ENCODE measurements around the gene TBX6.

DNA sequence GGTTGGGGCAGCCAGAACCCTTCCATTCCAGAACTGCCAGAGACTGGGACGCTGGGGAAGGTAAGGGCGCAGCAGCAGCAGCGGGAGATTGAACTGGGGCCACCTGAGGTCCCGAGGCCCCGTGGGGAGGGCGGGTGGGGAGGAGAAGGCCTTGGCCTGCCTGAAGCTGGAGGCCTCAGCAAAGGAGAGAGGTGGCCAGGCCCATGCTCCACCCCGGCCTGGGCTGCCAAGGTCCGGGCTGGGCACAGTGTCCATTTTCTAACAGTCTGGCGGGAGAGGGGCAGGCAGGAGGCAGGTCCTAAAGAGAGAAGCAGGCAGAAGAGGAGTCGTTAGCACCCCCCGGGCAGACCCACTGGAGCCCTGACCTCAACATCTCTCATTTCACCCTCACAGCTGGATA, 22.7 kb upstream of the TBX6 start:
- TF ChIP-seq, protein P1, sequence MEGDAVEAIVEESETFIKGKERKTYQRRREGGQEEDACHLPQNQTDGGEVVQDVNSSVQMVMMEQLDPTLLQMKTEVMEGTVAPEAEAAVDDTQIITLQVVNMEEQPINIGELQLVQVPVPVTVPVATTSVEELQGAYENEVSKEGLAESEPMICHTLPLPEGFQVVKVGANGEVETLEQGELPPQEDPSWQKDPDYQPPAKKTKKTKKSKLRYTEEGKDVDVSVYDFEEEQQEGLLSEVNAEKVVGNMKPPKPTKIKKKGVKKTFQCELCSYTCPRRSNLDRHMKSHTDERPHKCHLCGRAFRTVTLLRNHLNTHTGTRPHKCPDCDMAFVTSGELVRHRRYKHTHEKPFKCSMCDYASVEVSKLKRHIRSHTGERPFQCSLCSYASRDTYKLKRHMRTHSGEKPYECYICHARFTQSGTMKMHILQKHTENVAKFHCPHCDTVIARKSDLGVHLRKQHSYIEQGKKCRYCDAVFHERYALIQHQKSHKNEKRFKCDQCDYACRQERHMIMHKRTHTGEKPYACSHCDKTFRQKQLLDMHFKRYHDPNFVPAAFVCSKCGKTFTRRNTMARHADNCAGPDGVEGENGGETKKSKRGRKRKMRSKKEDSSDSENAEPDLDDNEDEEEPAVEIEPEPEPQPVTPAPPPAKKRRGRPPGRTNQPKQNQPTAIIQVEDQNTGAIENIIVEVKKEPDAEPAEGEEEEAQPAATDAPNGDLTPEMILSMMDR (conservative IDR thresholded peaks at IDR 0.05; ENCODE audit: low read depth, low read length) = no peak
- TF ChIP-seq, protein P2, sequence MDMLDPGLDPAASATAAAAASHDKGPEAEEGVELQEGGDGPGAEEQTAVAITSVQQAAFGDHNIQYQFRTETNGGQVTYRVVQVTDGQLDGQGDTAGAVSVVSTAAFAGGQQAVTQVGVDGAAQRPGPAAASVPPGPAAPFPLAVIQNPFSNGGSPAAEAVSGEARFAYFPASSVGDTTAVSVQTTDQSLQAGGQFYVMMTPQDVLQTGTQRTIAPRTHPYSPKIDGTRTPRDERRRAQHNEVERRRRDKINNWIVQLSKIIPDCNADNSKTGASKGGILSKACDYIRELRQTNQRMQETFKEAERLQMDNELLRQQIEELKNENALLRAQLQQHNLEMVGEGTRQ (IDR thresholded peaks at IDR 0.05; ENCODE audit: low read depth, low read length) = no peak
- TF ChIP-seq RFX5 (IDR thresholded peaks at IDR 0.05; ENCODE audit: low read depth, low read length) (no peak), BHLHE40 (IDR thresholded peaks at IDR 0.05; ENCODE audit: low read depth, low read length) (no peak), POLR2A (IDR thresholded peaks at IDR 0.05; ENCODE audit: low read depth, low read length) (no peak), SMC3 (IDR thresholded peaks at IDR 0.05; ENCODE audit: low read depth, low read length) (no peak), MAZ (IDR thresholded peaks at IDR 0.05; ENCODE audit: borderline replicate concordance, low read depth, low read length) (no peak), CEBPB (IDR thresholded peaks at IDR 0.05; ENCODE audit: low read depth, low read length) (no peak), CHD1 (IDR thresholded peaks at IDR 0.05; ENCODE audit: low read depth, low read length) (no peak), MXI1 (IDR thresholded peaks at IDR 0.05; ENCODE audit: borderline replicate concordance, low read depth, low read length) (no peak)
- TF ChIP-seq, protein P3, sequence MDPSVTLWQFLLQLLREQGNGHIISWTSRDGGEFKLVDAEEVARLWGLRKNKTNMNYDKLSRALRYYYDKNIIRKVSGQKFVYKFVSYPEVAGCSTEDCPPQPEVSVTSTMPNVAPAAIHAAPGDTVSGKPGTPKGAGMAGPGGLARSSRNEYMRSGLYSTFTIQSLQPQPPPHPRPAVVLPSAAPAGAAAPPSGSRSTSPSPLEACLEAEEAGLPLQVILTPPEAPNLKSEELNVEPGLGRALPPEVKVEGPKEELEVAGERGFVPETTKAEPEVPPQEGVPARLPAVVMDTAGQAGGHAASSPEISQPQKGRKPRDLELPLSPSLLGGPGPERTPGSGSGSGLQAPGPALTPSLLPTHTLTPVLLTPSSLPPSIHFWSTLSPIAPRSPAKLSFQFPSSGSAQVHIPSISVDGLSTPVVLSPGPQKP (IDR thresholded peaks at IDR 0.05; ENCODE audit: borderline replicate concordance, low read depth, low read length) = no peak
